Natural killer cell (primary cell): ENCODE results near the gene CCDC86. TPM values are rescaled to one million over a fixed set of nuclear protein-coding genes. Genes with fewer than 3 reads are reported as not detected.

Source experiments
- ATAC-seq, 3 donors: fragments of 150-1000 bp in 2 of 3; fragments of 200-7000 bp in 1 of 3; cut with Tn5 transposase; 1 replicate in 1 of 3; 2 replicates in 2 of 3; pipeline ENCODE4 v1.10.0; 2021; ENCODE audit warnings: mild to moderate bottlenecking in 2 of 3, moderate library complexity in 2 of 3
- DNase-seq, 2 donors: peaks; one replicate each; pipeline versions ENCODE4 v3.0.0 to v3.0.0-alpha.2; 2013 to 2021; ENCODE audit warnings: mixed read lengths in 1 of 2
- H3K27ac ChIP-seq: one replicate; pipeline ENCODE4 v1.5.1; 2013; ENCODE audit warnings: mild to moderate bottlenecking, low read length
- H3K27me3 ChIP-seq: one replicate; pipeline ENCODE4 v1.6.1; 2013; ENCODE audit warnings: low read length; ENCODE audit not compliant: control insufficient read depth, insufficient read depth
- H3K36me3 ChIP-seq: one replicate; pipeline ENCODE4 v1.6.1; 2013; ENCODE audit warnings: low read length; ENCODE audit not compliant: control insufficient read depth, insufficient read depth
- H3K4me1 ChIP-seq: one replicate; pipeline ENCODE4 v1.6.1; 2013; ENCODE audit warnings: low read length; ENCODE audit not compliant: control insufficient read depth, insufficient read depth
- H3K4me3 ChIP-seq: one replicate; pipeline ENCODE4 v1.5.1; 2013; ENCODE audit warnings: low read length
- H3K9me3 ChIP-seq: one replicate; pipeline ENCODE4 v1.6.1; 2013; ENCODE audit warnings: low read length; ENCODE audit not compliant: control insufficient read depth, insufficient read depth
- H3K27ac Mint-ChIP-seq, 2 donors: one replicate each; pipeline ENCODE4 v1.8.0; 2022; ENCODE audit warnings: mild to moderate bottlenecking in 2 of 2, mixed read lengths in 2 of 2, moderate library complexity in 1 of 2
- H3K27me3 Mint-ChIP-seq, 2 donors: one replicate each; pipeline ENCODE4 v1.8.0; 2022; ENCODE audit warnings: low read depth in 2 of 2, mixed read lengths in 2 of 2
- H3K36me3 Mint-ChIP-seq: one replicate; pipeline ENCODE4 v1.8.0; 2022; ENCODE audit warnings: mixed read lengths
- H3K4me1 Mint-ChIP-seq, 2 donors: one replicate each; pipeline ENCODE4 v1.8.0; 2022; ENCODE audit warnings: mixed read lengths in 2 of 2
- H3K4me3 Mint-ChIP-seq: one replicate; pipeline ENCODE4 v1.8.0; 2022; ENCODE audit warnings: mild to moderate bottlenecking, moderate library complexity, mixed read lengths
- H3K9me3 Mint-ChIP-seq, 2 donors: one replicate each; pipeline ENCODE4 v1.8.0; 2022; ENCODE audit warnings: mixed read lengths in 2 of 2
- WGBS: methylation state at CpG from one replicate; pipeline ENCODE4 v1.1.7; 2013; ENCODE audit warnings: missing lambda C conversion rate; ENCODE audit not compliant: insufficient coverage; 5-methylcytosine and 5-hydroxymethylcytosine counted together
- intact Hi-C: fragments of 100-400 bp; cut with micrococcal nuclease; formaldehyde crosslinking; loops from one replicate; pipeline ENCODE4 v1.14.2; 2022
- total RNA-seq, 4 donors: library from RNA; stranded (reverse); fragments of 120-200 nt in 1 of 4; gene quantifications; one replicate each; pipeline versions ENCODE4 v1.2.3 to v1.2.4, GENCODE V29; 2013 to 2022
- TF ChIP-seq, protein P1 (sequence below): fragments of 200-600 bp; IDR thresholded peaks from one replicate; pipeline ENCODE4 v1.8.0; 2022; ENCODE audit warnings: antibody characterized with exemption

The CCDC86 gene
- total RNA-seq, 3 donors from 2014 or later (not counting 1 experiment from before 2014, with no cell fraction given): 10.6 to 12.5 (median 10.7) TPM

DNA sequence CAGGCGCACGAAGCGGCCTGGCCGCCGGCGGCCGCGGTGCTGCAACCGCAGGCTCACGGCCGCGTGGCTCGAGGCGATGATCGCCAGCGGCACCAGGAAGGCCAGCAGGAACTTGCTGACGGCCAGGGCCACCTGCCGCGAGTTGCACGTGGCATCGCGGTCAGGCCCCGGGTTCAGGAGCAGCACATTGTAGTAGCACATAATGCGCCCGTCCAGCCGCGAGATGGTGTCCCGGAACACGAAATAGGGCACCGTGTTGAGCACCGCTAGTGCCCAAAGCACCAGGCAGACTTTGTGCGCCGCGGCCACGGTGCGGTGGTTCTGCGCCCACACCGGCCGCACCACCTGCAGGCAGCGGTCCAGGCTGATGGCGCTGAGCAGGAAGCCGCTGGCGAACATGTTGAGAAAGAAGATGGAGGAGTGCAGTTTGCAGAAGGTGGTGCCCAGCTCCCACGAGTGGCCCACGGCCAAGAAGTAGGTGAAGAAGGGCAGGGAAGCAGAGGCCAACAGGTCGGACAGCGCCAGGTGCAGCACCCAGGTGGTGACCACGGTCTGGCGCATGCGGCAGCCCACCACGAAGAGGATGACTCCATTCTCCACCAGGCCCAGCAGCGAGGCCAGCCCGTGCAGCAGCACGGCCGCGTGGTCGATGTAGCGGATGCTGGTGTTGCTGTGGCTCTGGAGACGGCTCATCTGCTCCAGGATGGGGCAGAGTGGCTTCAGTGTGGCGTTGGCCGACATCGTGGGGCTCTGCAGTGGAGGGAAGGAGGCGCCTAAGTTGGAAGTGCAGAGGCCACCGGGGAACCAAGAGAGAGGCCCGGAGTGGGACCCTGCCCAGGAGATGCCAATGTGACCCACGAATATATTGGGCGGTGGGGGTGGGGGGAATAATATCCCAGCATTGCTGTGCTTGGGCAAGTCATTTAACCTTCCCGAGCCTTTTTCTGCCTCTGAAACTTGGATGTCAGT, 11.4 kb downstream of the CCDC86 start:
- peaks cover under 1% of the 10 kb centered on the region for H3K4me1 ChIP-seq
- peaks cover 28% of the 10 kb centered on the region for H3K36me3 ChIP-seq
- intact Hi-C loops: no loop called here
- 95% methylated on average over 68 of the region's 68 CpGs for WGBS
- no peaks in the 10 kb centered on the region for H3K36me3 Mint-ChIP-seq
- no peak overlapping the region for H3K27ac ChIP-seq
- H3K27me3 Mint-ChIP-seq: no peaks in the 10 kb centered on the region
- TF ChIP-seq, protein P1, sequence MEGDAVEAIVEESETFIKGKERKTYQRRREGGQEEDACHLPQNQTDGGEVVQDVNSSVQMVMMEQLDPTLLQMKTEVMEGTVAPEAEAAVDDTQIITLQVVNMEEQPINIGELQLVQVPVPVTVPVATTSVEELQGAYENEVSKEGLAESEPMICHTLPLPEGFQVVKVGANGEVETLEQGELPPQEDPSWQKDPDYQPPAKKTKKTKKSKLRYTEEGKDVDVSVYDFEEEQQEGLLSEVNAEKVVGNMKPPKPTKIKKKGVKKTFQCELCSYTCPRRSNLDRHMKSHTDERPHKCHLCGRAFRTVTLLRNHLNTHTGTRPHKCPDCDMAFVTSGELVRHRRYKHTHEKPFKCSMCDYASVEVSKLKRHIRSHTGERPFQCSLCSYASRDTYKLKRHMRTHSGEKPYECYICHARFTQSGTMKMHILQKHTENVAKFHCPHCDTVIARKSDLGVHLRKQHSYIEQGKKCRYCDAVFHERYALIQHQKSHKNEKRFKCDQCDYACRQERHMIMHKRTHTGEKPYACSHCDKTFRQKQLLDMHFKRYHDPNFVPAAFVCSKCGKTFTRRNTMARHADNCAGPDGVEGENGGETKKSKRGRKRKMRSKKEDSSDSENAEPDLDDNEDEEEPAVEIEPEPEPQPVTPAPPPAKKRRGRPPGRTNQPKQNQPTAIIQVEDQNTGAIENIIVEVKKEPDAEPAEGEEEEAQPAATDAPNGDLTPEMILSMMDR: no peak
- DNase-seq (no peak), ATAC-seq (no peak)
- H3K9me3 Mint-ChIP-seq: no peaks in the 10 kb centered on the region
- no peak overlapping the region for H3K27ac Mint-ChIP-seq
- H3K4me1 Mint-ChIP-seq: peaks cover 0 to 11% of the 10 kb centered on the region in 2 donors
- H3K4me3 ChIP-seq: no peak overlapping the region
- no peaks in the 10 kb centered on the region for H3K27me3 ChIP-seq
- no peaks in the 10 kb centered on the region for H3K9me3 ChIP-seq
- H3K4me3 Mint-ChIP-seq: no peak overlapping the region

DNA sequence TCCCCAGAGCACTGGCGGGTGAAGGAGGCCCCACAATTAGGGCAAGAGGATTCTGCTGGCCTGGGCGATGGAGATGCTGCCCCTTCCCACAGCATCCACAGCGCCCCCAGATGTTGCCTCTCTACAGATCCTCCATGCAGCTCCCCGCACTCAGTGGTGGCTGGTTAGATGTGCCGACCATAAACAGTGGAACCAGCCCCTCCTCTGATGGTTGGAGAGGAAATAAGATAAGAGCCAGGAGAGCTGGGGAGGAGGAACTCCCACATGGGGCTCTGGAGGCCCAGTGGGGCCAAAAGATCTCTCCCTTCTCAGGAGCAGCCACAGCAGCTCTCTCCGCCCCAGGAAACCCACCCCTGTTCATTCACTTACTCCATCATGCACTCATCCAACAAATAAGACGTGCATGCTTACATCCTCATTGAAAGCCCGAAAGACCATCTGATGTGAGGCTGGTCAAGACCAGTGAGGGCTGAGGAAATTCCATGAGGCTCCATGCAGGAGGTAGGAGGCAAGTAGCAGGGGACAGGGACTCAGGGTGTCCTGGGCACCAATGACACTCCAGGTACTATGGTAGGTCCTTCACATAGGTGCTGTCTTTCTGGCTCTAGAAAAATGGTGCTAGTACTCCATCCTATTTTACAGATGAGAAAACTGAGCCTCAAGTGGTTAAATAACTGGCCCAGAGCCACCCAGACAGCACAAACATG, 12.4 kb downstream of the CCDC86 start:
- no peak overlapping the region for H3K4me3 ChIP-seq

DNA sequence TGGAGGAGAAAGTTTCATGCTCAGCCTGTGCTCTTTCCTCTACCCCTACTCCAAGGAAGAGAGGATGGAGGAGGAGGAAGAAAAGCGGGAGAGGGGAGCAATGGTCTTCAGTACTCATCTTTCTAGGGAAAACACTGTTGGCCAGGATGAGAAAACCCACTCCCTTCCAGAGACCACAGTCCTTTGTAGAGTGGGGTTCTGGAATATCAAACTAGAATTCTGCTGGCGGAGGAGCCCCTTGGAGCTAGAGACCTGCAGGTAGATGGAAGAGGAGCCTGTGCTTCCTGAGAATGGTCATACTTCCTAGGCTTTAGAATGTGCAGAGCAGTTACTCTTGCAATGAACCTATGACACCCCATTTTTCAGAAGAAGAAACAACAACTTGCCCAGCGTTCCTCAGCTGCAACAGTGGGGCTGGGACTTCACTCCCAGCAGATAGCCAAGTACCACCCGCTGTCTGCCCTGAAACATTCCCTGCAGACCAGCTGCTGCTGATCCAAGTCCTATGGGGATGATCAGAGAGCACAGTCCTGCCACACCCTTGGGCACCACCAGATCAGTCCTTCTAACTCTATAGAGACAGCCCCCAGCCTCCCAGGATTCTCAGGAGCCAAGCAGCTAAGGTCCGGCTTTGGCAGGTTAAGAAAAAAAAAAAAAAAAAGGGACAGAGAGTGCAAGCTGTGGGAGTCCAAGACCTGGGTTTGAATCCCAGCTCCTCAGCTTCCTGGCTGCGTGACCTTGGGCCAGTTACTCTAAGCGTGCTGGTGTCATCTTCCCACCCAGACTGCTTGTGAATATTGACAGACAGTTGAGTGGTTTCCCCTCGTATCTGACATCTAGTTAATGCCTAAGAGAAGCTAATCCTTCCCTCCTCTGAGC, 13.2 kb downstream of the CCDC86 start:
- WGBS: 72% methylated on average over 5 of the region's 8 CpGs
- H3K9me3 Mint-ChIP-seq: no peaks in the 10 kb centered on the region
- TF ChIP-seq, protein P1: no peak

More for the DNA sequence above, 12.4 kb downstream of the CCDC86 start:
- TF ChIP-seq, protein P1: no peak
- Histone ChIP-seq H3K9me3 (no peaks in the 10 kb centered on the region), H3K27ac (no peak overlapping the region), H3K36me3 (peaks cover 18% of the 10 kb centered on the region), H3K27me3 (no peaks in the 10 kb centered on the region), H3K4me1 (peaks cover 9% of the 10 kb centered on the region)
- DNase-seq (no peak), ATAC-seq (no peak)
- 43% methylated on average over 7 of the region's 8 CpGs for WGBS
- Mint-ChIP-seq H3K27me3 (no peaks in the 10 kb centered on the region), H3K36me3 (no peaks in the 10 kb centered on the region), H3K27ac (no peak overlapping the region), H3K4me1 (peaks cover 0 to 10% of the 10 kb centered on the region in 2 donors), H3K4me3 (no peak overlapping the region), H3K9me3 (no peaks in the 10 kb centered on the region)
- intact Hi-C loops: no loop called here

More for the DNA sequence above, 13.2 kb downstream of the CCDC86 start:
- Histone ChIP-seq H3K9me3 (no peaks in the 10 kb centered on the region), H3K27me3 (no peaks in the 10 kb centered on the region), H3K4me1 (peaks cover 9% of the 10 kb centered on the region), H3K4me3 (no peak overlapping the region), H3K27ac (no peak overlapping the region), H3K36me3 (peaks cover 10% of the 10 kb centered on the region)
- Mint-ChIP-seq H3K4me3 (no peak overlapping the region), H3K4me1 (peaks cover 0 to 10% of the 10 kb centered on the region in 2 donors), H3K36me3 (no peaks in the 10 kb centered on the region), H3K27me3 (no peaks in the 10 kb centered on the region), H3K27ac (no peak overlapping the region)
- ATAC-seq (no peak), DNase-seq (no peak)
- intact Hi-C loops: no loop called here
